Fibroblast of lung (primary cell): ENCODE results near the gene ROCK1. TPM values are rescaled to one million over a fixed set of nuclear protein-coding genes. Genes with fewer than 3 reads are reported as not detected.

ENCODE experiments used
- DNase-seq, 2 donors: peaks; one replicate each; pipeline versions ENCODE4 v3.0.0 to v3.0.0-alpha.2; 2010; ENCODE audit warnings: low read depth in 2 of 2
- H2AFZ ChIP-seq: 2 replicates; pipeline ENCODE4 v1.5.1; 2012; ENCODE audit warnings: low read length, control low read depth, inconsistent platforms
- H3K27ac ChIP-seq: 2 replicates; pipeline ENCODE4 v1.5.1; 2011; ENCODE audit warnings: low read length, control low read depth; ENCODE audit not compliant: insufficient read depth
- H3K27me3 ChIP-seq: 2 replicates; pipeline ENCODE4 v1.5.1; 2011; ENCODE audit warnings: mild to moderate bottlenecking, low read length; ENCODE audit not compliant: control insufficient read depth, insufficient read depth
- H3K36me3 ChIP-seq: 2 replicates; pipeline ENCODE4 v1.5.1; 2011; ENCODE audit warnings: low read length; ENCODE audit not compliant: control insufficient read depth, insufficient read depth
- H3K4me1 ChIP-seq: 2 replicates; pipeline ENCODE4 v1.5.1; 2011; ENCODE audit warnings: low read length; ENCODE audit not compliant: control insufficient read depth, insufficient read depth; ENCODE audit errors: extremely low read depth
- H3K4me2 ChIP-seq: 2 replicates; pipeline ENCODE4 v1.5.1; 2011; ENCODE audit warnings: low read length, control low read depth; ENCODE audit not compliant: insufficient read depth; ENCODE audit errors: extremely low read depth
- H3K4me3 ChIP-seq, 4 experiments: fragments of 200-600 bp in 1 of 4; sonication (generic) in 1 of 4; replicated peaks in 1 of 4; 2 replicates each; pipeline ENCODE4 v1.5.1; 2011 to 2016; ENCODE audit warnings: low read length in 4 of 4, low read depth in 3 of 4, mild to moderate bottlenecking in 3 of 4, control low read depth in 2 of 4, inconsistent platforms in 1 of 4, mixed read lengths in 1 of 4; ENCODE audit not compliant: insufficient read depth in 1 of 4; ENCODE audit errors: control extremely low read depth in 1 of 4
- H3K79me2 ChIP-seq: 2 replicates; pipeline ENCODE4 v1.5.1; 2012; ENCODE audit warnings: mild to moderate bottlenecking, low read length, inconsistent platforms; ENCODE audit not compliant: control insufficient read depth, insufficient read depth
- H3K9ac ChIP-seq: 2 replicates; pipeline ENCODE4 v1.5.1; 2011; ENCODE audit warnings: mild to moderate bottlenecking, low read length, control low read depth; ENCODE audit not compliant: insufficient read depth
- H3K9me3 ChIP-seq: 2 replicates; pipeline ENCODE4 v1.5.1; 2012; ENCODE audit warnings: low read depth, low read length; ENCODE audit not compliant: control insufficient read depth, insufficient read depth
- H4K20me1 ChIP-seq: 2 replicates; pipeline ENCODE4 v1.5.1; 2011; ENCODE audit warnings: low read length; ENCODE audit not compliant: control insufficient read depth, insufficient read depth; ENCODE audit errors: extremely low read depth
- EZH2 ChIP-seq: IDR thresholded peaks from 2 replicates; pipeline ENCODE4 v1.5.1; 2012; ENCODE audit warnings: low read length, control low read depth, mild to moderate bottlenecking; ENCODE audit errors: missing control alignments
- polyA plus RNA-seq, 2 donors: library from polyadenylated mRNA; depleted of rRNA in 1 of 2; stranded (reverse) in 1 of 2; unstranded in 1 of 2; fragments of >200 nt; gene quantifications; 2 replicates each; pipeline ENCODE4 v1.2.1, GENCODE V29; 2011 to 2012; ENCODE audit warnings: missing spikeins in 1 of 2
- total RNA-seq: library from RNA; depleted of rRNA; stranded (reverse); fragments of >200 nt; gene quantifications from 2 replicates; pipeline ENCODE4 v1.2.1, GENCODE V29; 2014
- TF ChIP-seq, protein P1 (sequence below), 2 donors: IDR thresholded peaks in 1 of 2; conservative IDR thresholded peaks in 1 of 2; 1 replicate in 1 of 2; 2 replicates in 1 of 2; pipeline ENCODE4 v1.5.1; 2011 to 2012; ENCODE audit warnings: low read length in 2 of 2, control low read depth in 1 of 2, inconsistent platforms in 1 of 2, low read depth in 1 of 2, mild to moderate bottlenecking in 1 of 2

Gene ROCK1
- total and polyA plus RNA-seq, 2 donors (not counting 1 experiment from before 2014, with no cell fraction given): 33.2 to 55.2 TPM

DNA sequence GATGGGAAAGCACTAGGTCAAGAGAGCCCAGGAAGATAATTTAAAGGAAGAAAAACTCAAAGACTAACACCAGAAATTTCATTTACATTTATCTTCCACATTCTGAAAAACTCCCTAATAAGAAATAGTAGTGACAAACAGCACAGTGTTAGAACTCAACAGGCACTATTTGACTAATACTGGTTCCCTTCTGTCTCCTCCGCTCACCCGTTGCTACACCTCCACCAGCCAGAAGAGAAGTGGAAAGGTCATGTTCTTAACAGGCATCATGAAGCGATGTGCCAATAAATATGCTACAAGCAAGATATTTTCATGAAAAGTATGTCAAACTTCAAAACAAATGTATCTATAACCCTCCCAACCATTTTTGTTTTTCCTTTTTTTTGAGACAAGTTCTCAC lies 5.7 kb downstream of the ROCK1 start:
- H3K4me3 ChIP-seq: no peak overlapping the region
- no peak overlapping the region for H2AFZ ChIP-seq
- no peak overlapping the region for H3K27ac ChIP-seq
- TF ChIP-seq EZH2: no peak
- TF ChIP-seq, protein P1, sequence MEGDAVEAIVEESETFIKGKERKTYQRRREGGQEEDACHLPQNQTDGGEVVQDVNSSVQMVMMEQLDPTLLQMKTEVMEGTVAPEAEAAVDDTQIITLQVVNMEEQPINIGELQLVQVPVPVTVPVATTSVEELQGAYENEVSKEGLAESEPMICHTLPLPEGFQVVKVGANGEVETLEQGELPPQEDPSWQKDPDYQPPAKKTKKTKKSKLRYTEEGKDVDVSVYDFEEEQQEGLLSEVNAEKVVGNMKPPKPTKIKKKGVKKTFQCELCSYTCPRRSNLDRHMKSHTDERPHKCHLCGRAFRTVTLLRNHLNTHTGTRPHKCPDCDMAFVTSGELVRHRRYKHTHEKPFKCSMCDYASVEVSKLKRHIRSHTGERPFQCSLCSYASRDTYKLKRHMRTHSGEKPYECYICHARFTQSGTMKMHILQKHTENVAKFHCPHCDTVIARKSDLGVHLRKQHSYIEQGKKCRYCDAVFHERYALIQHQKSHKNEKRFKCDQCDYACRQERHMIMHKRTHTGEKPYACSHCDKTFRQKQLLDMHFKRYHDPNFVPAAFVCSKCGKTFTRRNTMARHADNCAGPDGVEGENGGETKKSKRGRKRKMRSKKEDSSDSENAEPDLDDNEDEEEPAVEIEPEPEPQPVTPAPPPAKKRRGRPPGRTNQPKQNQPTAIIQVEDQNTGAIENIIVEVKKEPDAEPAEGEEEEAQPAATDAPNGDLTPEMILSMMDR (conservative IDR thresholded peaks at IDR 0.05 in 1 of 2, IDR thresholded peaks at IDR 0.05 in 1 of 2; ENCODE audit: low read depth in 1 of 2, low read length in 2 of 2): no peak
- no peaks in the 10 kb centered on the region for H4K20me1 ChIP-seq
- H3K27me3 ChIP-seq: no peaks in the 10 kb centered on the region
- no peaks in the 10 kb centered on the region for H3K36me3 ChIP-seq
- H3K4me1 ChIP-seq: no peaks in the 10 kb centered on the region
- no peak for DNase-seq
- H3K4me2 ChIP-seq: no peak overlapping the region
- peaks cover 98% of the 10 kb centered on the region for H3K79me2 ChIP-seq
- no peak overlapping the region for H3K9ac ChIP-seq
- no peaks in the 10 kb centered on the region for H3K9me3 ChIP-seq

DNA sequence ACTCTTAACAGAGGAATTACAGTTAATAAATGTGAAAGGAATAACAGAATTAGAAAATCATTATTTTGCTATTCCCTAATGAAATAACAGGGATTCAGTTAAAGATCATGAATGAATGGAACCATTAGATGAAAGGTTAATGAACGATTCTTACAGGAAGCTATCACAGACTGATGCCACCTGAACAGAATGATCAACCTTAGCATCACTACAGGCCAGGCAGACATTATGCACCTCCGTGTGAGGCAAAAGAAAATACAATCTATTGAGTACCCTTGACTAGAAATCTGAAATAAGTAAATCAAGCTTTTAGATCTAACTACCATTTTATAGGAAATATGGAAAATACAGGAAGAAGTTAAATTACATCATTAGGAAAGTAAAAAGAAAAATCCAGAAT lies 10.4 kb downstream of the ROCK1 start:
- H3K4me1 ChIP-seq: no peaks in the 10 kb centered on the region
- no peaks in the 10 kb centered on the region for H3K27me3 ChIP-seq
- no peak overlapping the region for H2AFZ ChIP-seq
- peaks cover 2% of the 10 kb centered on the region for H4K20me1 ChIP-seq
- no peaks in the 10 kb centered on the region for H3K36me3 ChIP-seq
- no peak overlapping the region for H3K9ac ChIP-seq
- no peaks in the 10 kb centered on the region for H3K9me3 ChIP-seq
- no peak overlapping the region for H3K4me2 ChIP-seq
- no peak overlapping the region for H3K27ac ChIP-seq
- H3K79me2 ChIP-seq: peaks cover 97% of the 10 kb centered on the region
- H3K4me3 ChIP-seq: no peak overlapping the region
- no peak for DNase-seq
- TF ChIP-seq, protein P1 (conservative IDR thresholded peaks at IDR 0.05 in 1 of 2, IDR thresholded peaks at IDR 0.05 in 1 of 2; ENCODE audit: low read depth in 1 of 2, low read length in 2 of 2): no peak
- TF ChIP-seq EZH2: no peak

DNA sequence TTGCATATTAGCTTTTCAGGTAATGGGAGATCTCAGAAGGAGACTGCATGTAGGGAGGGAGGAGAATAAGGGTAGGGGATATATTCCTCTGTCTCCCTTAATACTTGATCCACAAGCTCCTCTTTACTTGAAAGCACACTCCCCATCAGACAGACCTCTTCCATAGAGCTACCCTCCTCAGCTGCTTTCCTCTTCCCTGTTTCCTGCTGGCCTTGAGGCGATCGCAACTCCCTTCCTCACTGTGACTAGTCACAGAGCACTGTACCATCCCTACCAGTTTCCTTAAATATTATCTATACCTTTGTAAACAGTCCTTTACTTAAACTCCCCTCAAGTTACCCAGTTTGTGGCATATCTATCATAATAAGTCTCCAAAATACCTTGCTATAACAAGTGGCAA lies 10.9 kb downstream of the ROCK1 start:
- Histone ChIP-seq H3K4me2 (no peak overlapping the region), H3K9ac (no peak overlapping the region), H3K9me3 (no peaks in the 10 kb centered on the region), H3K27ac (no peak overlapping the region), H3K36me3 (no peaks in the 10 kb centered on the region), H4K20me1 (peaks cover 2% of the 10 kb centered on the region), H2AFZ (no peak overlapping the region), H3K79me2 (peaks cover 95% of the 10 kb centered on the region), H3K27me3 (no peaks in the 10 kb centered on the region), H3K4me3 (no peak overlapping the region), H3K4me1 (no peaks in the 10 kb centered on the region)
- TF ChIP-seq, protein P1 (conservative IDR thresholded peaks at IDR 0.05 in 1 of 2, IDR thresholded peaks at IDR 0.05 in 1 of 2; ENCODE audit: low read depth in 1 of 2, low read length in 2 of 2): no peak
- TF ChIP-seq EZH2: no peak
- no peak for DNase-seq
